K562 (cell line): ENCODE data around the gene C17orf114.

Experiments
- CBFB ChIP-seq: sonication (generic); formaldehyde crosslinking; IDR thresholded peaks from 2 replicates; pipeline ENCODE4 v1.4.0; 2020; ENCODE audit warnings: mild to moderate bottlenecking, missing genetic modification reagents
- E2F4 ChIP-seq: sonication (generic); formaldehyde crosslinking; IDR thresholded peaks from 2 replicates; pipeline ENCODE4 v1.8.0; 2022; ENCODE audit warnings: mild to moderate bottlenecking, low read depth, missing genetic modification reagents
- EP400 ChIP-seq: fragments of 450-650 bp; IDR thresholded peaks from 2 replicates; pipeline ENCODE4 v1.6.1; 2017; ENCODE audit warnings: antibody characterized with exemption, mild to moderate bottlenecking, moderate library complexity
- HCFC1 ChIP-seq: IDR thresholded peaks from 2 replicates; pipeline ENCODE4 v1.6.1; 2012; ENCODE audit warnings: low read depth, low read length, improper control_type of control experiment
- HDAC2 ChIP-seq: fragments of 450-650 bp; IDR thresholded peaks from 2 replicates; pipeline ENCODE4 v1.6.1; 2016; ENCODE audit warnings: mild to moderate bottlenecking
- HMBOX1 ChIP-seq: sonication (generic); IDR thresholded peaks from 2 replicates; pipeline ENCODE4 v1.6.1; 2016
- HMG20A ChIP-seq: fragments of 450-650 bp; formaldehyde crosslinking; conservative IDR thresholded peaks from 2 replicates; pipeline ENCODE4 v1.4.0; 2020; ENCODE audit warnings: mild to moderate bottlenecking, mixed read lengths
- HNRNPH1 ChIP-seq: fragments of 200-400 bp; formaldehyde crosslinking; optimal IDR thresholded peaks from 2 replicates; pipeline ENCODE3; 2017; ENCODE audit warnings: low read depth, mild to moderate bottlenecking, low read length, moderate library complexity
- KLF13 ChIP-seq: fragments of 450-650 bp; IDR thresholded peaks from 2 replicates; pipeline ENCODE4 v1.6.1; 2016; ENCODE audit warnings: missing genetic modification characterization, low read depth, mild to moderate bottlenecking, missing compliant biosample characterization, moderate library complexity, borderline replicate concordance
- LARP7 ChIP-seq: fragments of 450-650 bp; IDR thresholded peaks from 2 replicates; pipeline ENCODE4 v1.6.1; 2016
- MNT ChIP-seq, 2 experiments: fragments of 450-650 bp; conservative IDR thresholded peaks; 2 replicates each; pipeline ENCODE4 v1.6.1; 2017; ENCODE audit warnings: mild to moderate bottlenecking in 2 of 2, moderate library complexity in 2 of 2
- PBX2 ChIP-seq, 2 experiments: IDR thresholded peaks in 1 of 2; conservative IDR thresholded peaks in 1 of 2; 2 replicates each; pipeline ENCODE4 v1.6.1; 2016; ENCODE audit warnings: low read depth in 2 of 2, mild to moderate bottlenecking in 1 of 2, missing compliant biosample characterization in 1 of 2, missing genetic modification characterization in 1 of 2, moderate library complexity in 1 of 2
- PHF20 ChIP-seq: fragments of 450-650 bp; IDR thresholded peaks from 2 replicates; pipeline ENCODE4 v1.6.1; 2018; ENCODE audit not compliant: partially characterized antibody
- PURB ChIP-seq: sonication (generic); formaldehyde crosslinking; IDR thresholded peaks from 2 replicates; pipeline ENCODE4 v1.9.0; 2021; ENCODE audit warnings: low read depth, mild to moderate bottlenecking, missing genetic modification reagents
- SIX5 ChIP-seq, 2 experiments: IDR thresholded peaks; 2 replicates each; pipeline ENCODE4 v1.6.1; 2011; ENCODE audit warnings: low read length in 2 of 2, borderline replicate concordance in 1 of 2, low read depth in 1 of 2, mild to moderate bottlenecking in 1 of 2, moderate library complexity in 1 of 2; ENCODE audit not compliant: insufficient read depth in 1 of 2
- U2AF1 ChIP-seq: fragments of 200-400 bp; formaldehyde crosslinking; optimal IDR thresholded peaks from 2 replicates; pipeline ENCODE3; 2017; ENCODE audit warnings: mild to moderate bottlenecking, low read depth, low read length, moderate library complexity
- ZNF143 ChIP-seq: sonication (generic); formaldehyde crosslinking; IDR thresholded peaks from 2 replicates; pipeline ENCODE4 v1.9.0; 2022; ENCODE audit warnings: mild to moderate bottlenecking, missing genetic modification reagents

The C17orf114 gene

GRCh38 chr17:4789951-4790704, 12.0 kb downstream of the C17orf114 start (continued):
- no peak for TF ChIP-seq HMBOX1
- TF ChIP-seq U2AF1: no peak
- TF ChIP-seq HCFC1: peak; percentile 55; the same call in 1 of the 2 replicates
- TF ChIP-seq MNT (conservative IDR thresholded peaks at IDR 0.05): peak in 1 of 2 experiments; percentile 76; a peak in 2 of 4 replicates
- no peak for TF ChIP-seq HNRNPH1
- no peak for TF ChIP-seq LARP7
- no peak; the same call in 1 of the 2 replicates for TF ChIP-seq E2F4 (CRISPR knock-in tag)
- TF ChIP-seq KLF13 (tag): no peak
- no peak for TF ChIP-seq HDAC2
- no peak for TF ChIP-seq PURB
- no peak for TF ChIP-seq HMG20A (CRISPR knock-in tag)
- TF ChIP-seq CBFB (CRISPR knock-in tag): no peak
- TF ChIP-seq PHF20: peak; percentile 53
- peak; percentile 16; the same call in 1 of the 2 replicates for TF ChIP-seq ZNF143 (CRISPR knock-in tag)
- TF ChIP-seq PBX2 (CRISPR knock-in tag; IDR thresholded peaks at IDR 0.05; ENCODE audit: low read depth): no peak
- TF ChIP-seq PBX2 (tag; conservative IDR thresholded peaks at IDR 0.05; ENCODE audit: low read depth): no peak
- no peak for TF ChIP-seq SIX5 (IDR thresholded peaks at IDR 0.05; ENCODE audit: borderline replicate concordance in 1 of 2, insufficient read depth in 1 of 2, low read depth in 1 of 2, low read length in 2 of 2)
- TF ChIP-seq EP400: peak; percentile 50; the same call in 1 of the 2 replicates
